SK-MEL-5 (cell line): Measurements from ENCODE around the gene MLN. TPM values are rescaled to one million over a fixed set of nuclear protein-coding genes. Genes with fewer than 3 reads are reported as not detected.

Experiments
- DNase-seq: peaks from one replicate; pipeline ENCODE4 v3.0.0-alpha.2; 2016; ENCODE audit warnings: low read depth, low spot score
- in situ Hi-C: cut with HindIII; loops from 2 replicates; pipeline ENCODE4 v1.10.0; 2016; ENCODE audit warnings: low sequenced_read_pairs, high pct_unique_total_duplicates, low pct_unique_long_range_greater_than_20kb
- total RNA-seq: library from RNA; depleted of rRNA; stranded (reverse); fragments of >200 nt; shearing (Covaris generic); gene quantifications from 2 replicates; pipeline ENCODE4 v1.2.3, GENCODE V29; 2014

MLN gene
- total RNA-seq, 1 experiment from 2014 or later: not detected

DNA sequence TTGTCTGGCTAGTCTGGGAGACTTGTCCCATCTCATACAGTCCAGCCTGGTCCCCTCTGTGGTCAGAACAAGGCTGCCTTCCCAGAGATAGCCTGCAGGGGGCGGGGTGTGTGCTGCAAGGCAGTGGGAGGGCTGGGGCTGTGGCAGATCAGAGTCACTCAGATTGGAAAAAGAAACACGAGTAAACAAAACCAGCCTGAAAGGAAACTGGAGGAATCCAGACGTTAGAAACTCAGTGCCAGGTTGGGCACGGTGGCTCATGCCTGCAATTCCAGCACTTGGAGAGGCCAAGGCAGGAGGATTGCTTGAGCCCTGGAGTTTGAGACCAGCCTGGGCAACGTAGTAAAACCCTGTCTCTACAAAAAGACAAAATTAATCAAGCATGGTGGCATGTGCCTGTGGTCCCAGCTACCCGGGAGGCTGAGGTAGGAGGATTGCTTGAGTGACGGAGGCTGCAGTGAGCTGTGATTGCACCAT lies 35.1 kb downstream of the MLN start:
- DNase-seq: peak; percentile 79
- in situ Hi-C loops: no loop called here

GRCh38 chr6:33766921-33767907 lies 36.6 kb downstream of the MLN start:
- in situ Hi-C loops: no loop called here
- no peak for DNase-seq

DNA sequence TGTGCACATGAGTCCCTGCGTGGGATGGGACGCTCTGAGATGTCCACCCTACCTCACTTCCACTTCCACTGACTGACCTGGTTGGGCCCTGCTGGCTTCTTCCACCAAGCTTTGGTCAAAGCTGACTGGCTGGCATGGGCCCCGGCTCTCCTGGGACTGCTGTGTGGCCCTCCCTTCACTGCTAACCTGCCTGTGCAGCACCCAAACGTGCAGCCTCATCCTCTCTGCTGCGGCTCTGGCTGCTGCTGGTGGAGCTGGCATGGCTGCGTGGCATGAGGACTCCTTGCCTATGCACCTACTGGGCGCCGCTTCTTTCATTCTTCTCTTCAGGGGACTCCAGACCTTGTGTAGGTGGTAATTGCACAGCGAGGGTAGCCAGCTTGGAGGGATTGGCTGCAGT lies 38.4 kb downstream of the MLN start:
- DNase-seq: no peak
- in situ Hi-C loops: no loop called here

DNA sequence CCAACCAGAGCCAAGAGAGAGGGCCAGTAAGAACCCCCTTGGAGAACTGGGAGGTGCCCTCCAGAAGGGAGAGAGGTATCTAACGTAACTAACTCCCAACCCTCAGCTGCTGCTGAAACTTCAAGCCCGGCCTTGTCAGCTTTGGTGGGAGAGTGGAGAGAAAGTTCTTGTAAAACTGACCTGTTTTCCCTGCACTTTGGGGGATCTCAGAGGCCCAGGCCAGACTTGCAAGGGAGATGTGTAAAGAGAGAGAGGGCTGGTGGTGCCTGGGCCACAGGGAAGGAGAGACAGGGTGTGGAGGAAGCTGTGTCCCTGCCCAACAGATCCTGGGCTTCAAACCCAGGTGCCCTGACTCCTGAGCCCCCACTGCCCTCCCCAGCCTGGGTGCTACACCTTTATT lies 39.8 kb downstream of the MLN start:
- in situ Hi-C loops: no loop called here
- no peak for DNase-seq

GRCh38 chr6:33763483-33763882 lies 40.3 kb downstream of the MLN start:
- DNase-seq: no peak
- in situ Hi-C loops: no loop called here

DNA sequence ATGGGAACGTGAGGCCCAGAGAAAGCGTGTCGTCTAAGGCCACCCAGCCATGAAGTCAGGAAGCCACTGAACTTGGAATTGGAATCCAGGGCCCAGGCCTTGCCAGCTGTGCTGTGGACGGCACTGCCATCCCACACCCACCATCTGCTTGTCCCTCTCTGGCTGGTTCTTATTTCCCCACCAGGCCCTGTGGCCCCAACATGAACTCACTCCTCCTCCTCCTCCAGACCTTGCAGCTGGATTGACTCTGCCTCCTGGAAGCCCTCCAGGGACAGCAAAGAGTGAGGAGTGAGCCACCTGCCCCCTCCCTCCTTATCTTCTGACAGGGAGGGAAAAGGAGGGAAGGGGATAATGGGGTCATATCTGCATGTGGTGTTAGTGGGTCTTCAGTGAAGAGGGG lies 41.1 kb downstream of the MLN start:
- in situ Hi-C loops: no loop called here
- no peak for DNase-seq

DNA sequence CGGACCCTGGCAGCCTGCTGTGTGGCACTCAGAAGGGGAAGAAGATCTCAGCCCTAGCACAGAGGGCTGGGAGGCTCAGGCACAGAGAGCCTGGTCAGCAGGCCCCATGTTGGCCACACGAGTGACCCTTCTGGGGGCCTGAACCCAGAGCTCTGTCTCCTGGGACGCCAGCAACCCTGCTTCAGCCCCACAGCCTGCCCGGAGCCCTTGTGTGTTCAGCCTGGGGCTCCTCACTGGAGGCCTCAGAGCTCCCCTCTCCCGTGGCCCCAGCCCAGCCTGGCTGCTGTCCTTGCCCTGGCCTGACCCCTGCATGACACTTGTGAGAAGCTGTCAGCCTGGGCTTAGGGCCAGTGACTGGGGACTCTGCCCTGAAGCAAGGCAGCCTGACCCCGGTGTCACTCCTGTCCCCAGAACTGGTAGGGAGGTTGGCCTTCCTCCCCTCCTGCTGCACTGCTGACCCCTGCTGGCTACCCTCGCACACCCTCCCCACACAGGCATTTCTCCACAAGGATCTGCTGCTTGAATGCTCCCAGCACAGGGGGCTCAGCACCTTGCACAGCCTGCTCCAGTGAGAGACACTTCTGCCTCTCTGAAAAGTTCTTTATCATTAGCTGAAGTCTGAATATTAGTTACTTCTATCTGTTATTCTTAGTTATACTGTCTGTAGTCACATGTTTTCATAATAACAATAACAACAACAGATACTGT lies 41.7 kb downstream of the MLN start:
- peak; percentile 60 for DNase-seq
- in situ Hi-C loops: no loop called here

DNA sequence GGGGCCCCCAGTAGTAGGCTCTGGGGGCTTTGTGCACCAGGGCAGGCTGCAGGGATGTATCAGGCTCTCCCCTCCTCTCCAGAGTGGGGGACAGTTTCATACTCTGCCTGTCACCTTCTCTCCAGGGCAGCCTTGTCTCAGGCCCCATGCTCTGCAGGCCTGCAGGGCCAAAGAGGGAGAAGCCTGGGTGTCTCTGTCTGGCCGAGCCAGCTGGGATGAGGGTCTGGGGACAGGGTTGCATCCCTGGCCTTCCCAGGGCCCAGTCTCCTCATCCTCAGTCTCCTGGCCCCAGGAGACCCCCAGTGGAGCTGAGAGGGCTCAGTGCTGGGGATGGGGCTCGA lies 42.3 kb downstream of the MLN start:
- DNase-seq: no peak
- in situ Hi-C loops: no loop called here

GRCh38 chr6:33759887-33760629 lies 43.7 kb downstream of the MLN start:
- no peak for DNase-seq
- in situ Hi-C loops: no loop called here

GRCh38 chr6:33758815-33759216 lies 45.0 kb downstream of the MLN start:
- in situ Hi-C loops: no loop called here
- DNase-seq: no peak

GRCh38 chr6:33757906-33758305 lies 45.9 kb downstream of the MLN start:
- in situ Hi-C loops: no loop called here
- no peak for DNase-seq

DNA sequence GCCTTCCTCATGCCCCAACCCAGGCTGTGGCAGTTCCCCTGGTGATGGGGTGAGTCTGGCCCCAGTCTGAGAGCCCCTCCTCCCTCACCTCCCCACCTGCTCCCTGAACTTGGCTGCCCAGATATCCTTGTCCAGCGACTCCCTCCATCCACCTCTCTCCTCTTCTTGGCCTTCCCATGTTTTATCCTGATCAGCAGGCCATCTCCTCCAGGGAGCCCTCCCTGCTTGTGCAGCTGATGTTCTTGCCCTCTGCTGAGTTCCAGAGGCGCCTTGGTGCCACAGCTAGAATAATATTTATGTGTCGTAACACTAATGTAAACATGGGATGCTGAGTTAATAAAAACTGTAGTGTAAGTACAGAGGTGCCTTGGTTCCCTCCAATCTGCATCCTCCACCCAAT lies 46.7 kb downstream of the MLN start:
- DNase-seq: no peak
- in situ Hi-C loops: no loop called here

- in situ Hi-C loops: no loop called here
- no peak for DNase-seq
These were observed 47.4 kb downstream of the MLN start for GRCh38 chr6:33756211-33756954.

DNA sequence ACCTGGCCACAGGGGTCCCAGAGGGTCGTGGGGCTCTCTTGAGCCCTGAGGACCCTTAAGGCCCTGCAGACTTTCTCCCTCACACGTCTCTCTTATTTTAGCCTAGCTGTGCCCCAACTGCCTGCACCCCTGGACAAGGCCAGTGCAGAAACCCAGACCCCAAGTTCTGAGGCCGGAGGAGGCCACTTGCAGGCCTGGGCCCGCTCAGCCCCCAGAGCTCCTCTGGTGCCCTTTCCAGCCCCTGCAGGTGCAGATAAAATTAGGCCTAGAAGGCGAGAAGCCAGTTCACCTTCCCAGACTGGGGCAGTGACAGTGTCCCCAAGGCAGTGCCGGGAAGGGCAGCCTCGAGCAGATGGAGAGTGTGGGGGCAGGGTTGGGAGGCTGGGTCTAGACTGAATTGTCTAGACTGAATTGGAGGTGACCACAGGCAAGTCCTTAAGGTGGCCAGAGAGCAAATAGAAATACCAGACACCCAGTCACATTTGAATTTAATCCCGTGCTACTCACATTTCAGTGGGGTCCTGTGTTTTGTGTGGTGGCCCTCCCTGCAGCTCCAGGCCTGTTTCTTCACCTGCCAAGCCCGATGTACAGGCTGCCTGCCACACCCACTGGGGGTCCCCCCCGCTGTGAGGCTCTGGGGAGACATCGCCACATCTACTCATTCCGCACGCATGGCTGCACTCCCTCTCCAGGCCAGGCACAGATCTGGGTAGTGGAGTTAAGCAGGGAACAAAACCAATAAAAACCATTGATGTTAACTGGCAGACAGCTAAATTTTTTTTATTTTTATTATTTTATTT lies 48.5 kb downstream of the MLN start:
- in situ Hi-C loops: no loop called here
- DNase-seq: no peak

- in situ Hi-C loops: no loop called here
- no peak for DNase-seq
These were observed 49.6 kb downstream of the MLN start for GRCh38 chr6:33754222-33754621.

- no peak for DNase-seq
- in situ Hi-C loops: no loop called here
These were observed 51.2 kb downstream of the MLN start for GRCh38 chr6:33752646-33753015.
